GM19467 (cell line): ENCODE results near the gene QKI.
"Not testable (repeated sequence)": the region's sequence is repeated elsewhere in the genome, so short reads cannot be mapped to it uniquely, and the experiment has no call there.

ENCODE experiments used
- ATAC-seq: cut with Tn5 transposase; IDR thresholded peaks from one replicate; pipeline ENCODE4 v1.9.1; 2021; ENCODE audit warnings: mild to moderate bottlenecking, moderate library complexity; ENCODE audit not compliant: unreplicated experiment

QKI gene

GRCh38 chr6:163572612-163573011 is 158.1 kb downstream of the QKI start:
- no peak for ATAC-seq

GRCh38 chr6:163573503-163574179 is 159.1 kb downstream of the QKI start:
- ATAC-seq = no peak

DNA sequence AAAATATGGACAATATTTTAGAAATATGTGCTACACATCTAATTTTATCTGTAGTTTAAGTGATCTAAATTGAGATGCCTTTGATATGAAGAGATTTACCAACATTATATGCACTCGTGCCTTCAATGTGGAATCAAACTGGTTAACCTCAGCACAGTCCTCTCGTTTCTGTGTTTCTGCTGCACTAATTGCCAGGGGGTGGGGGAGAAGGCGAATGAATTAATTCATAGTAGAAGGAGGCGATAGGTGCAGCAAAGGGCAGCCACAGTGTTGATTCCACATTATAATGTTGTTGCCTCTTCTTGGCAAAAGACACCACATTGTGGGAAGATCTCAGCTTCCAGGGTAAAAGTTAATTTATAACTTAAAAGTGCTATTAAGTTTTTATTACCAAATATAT is 161.6 kb downstream of the QKI start:
- ATAC-seq = no peak

GRCh38 chr6:163577404-163577803 is 162.9 kb downstream of the QKI start:
- no peak for ATAC-seq

DNA sequence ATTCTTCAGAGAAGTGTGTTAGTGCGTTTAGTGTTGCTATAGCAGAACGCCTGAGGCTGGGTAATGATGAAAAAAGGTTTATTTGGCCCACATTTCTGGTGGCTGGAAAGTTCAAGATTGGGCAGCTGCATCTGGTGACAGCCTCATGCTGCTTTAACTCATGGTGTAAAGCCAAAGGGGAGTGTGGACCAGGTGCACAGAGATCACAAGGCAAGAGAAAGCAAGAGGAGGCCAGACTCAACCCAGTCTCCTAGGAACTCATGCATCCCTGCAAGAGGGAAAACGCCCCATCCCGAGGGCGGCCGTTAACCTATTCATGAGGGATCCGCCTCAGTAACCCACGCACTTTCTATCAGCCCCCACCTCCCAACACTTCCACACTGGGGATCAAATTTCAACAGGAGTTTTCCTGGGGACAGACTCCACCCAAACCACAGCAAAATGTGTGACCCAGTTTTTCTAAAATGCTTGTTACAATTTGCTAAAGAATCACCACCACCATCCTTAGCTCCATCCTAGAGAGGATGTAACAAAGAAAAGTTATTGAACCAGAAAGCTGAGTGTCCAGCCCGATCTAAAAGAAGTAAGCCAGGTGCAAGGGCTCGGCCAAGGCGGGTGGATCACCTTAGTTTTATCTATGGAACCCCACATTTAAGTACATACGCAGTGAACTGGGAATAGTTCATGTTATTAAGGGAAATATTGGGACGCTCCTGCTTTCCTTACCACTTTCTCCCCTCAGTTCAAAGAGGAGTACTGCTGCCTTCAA is 164.8 kb downstream of the QKI start:
- no peak for ATAC-seq

- no peak for ATAC-seq
Observed at GRCh38 chr6:163579880-163580295, 165.4 kb downstream of the QKI start.

GRCh38 chr6:163580311-163581030 is 166.0 kb downstream of the QKI start:
- no peak for ATAC-seq

DNA sequence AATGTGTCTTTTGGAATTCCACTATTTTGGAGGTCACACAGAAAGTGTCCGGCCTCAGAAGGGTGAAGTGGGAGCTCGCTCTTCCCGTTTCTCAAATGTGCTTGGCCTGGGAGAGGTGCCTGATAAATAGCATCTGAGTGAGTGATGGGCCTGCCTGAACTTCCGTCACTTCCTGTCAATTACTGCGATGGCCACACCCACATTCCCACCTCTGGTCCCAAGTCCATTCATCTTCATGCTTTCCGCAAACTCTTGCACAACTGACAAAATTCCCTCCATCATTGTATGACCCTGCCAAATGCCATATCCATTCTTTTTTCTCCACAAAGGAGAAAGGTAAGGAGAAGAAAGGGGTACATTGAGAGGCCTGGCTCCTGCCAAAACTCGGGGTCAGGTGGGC is 169.0 kb downstream of the QKI start:
- no peak for ATAC-seq

GRCh38 chr6:163585932-163586437 is 171.5 kb downstream of the QKI start:
- no peak for ATAC-seq

GRCh38 chr6:163586888-163587287 is 172.4 kb downstream of the QKI start:
- no peak for ATAC-seq

DNA sequence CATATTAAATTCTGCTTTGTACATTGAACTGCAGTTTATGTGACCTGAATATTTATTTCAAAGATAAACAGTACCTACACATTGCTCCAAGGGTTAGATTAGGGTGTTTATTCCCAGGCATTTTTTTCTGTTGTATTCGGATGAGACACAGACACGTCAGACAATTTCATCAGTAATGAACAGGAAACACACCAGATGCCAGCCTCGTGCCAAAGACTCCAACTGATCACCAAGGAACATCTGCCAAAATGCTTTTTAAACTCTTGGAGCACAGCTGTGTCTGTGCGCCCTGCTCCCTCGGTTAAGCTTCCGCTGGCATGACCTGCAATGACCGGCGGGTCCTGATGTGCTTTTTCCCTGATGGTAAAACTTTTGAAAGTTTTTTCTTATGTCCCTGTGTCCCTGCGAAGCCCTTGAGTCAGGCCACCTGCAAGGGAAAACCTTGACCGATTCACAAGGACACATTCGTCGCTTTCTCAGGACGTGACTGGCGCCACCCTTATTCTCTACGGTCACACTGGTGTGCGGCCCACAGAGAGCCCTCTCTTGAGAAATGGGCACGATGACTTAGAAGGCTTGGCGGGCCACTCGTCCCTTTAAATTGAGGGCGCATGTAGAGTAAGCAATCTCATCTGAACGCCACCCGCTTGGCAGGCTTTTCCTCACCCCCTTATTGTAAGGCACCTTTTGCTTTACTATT is 173.9 kb downstream of the QKI start:
- no peak for ATAC-seq

DNA sequence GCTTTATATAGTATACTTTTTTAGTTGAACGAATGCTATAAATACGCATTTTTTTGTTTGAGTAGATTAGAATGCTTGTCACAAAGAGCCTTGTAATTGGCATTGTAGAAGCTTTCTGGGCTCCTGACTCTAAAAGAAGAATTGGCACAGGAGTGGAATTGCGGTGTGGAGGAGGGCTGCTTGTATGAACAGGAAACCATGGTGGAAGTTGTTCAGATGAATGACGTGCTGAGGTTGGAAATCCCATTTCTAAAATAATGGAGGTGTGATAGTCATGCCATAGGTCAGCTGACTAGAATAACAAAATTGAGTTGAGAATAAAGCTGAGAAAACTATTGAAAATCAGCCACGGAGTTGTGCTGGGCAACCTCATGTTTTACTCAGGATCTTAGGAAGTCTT is 174.9 kb downstream of the QKI start:
- ATAC-seq = no peak

GRCh38 chr6:163590132-163590531 is 175.6 kb downstream of the QKI start:
- not testable (repeated sequence) for ATAC-seq

- ATAC-seq = no peak
Observed at GRCh38 chr6:163592872-163593271, 178.4 kb downstream of the QKI start.

DNA sequence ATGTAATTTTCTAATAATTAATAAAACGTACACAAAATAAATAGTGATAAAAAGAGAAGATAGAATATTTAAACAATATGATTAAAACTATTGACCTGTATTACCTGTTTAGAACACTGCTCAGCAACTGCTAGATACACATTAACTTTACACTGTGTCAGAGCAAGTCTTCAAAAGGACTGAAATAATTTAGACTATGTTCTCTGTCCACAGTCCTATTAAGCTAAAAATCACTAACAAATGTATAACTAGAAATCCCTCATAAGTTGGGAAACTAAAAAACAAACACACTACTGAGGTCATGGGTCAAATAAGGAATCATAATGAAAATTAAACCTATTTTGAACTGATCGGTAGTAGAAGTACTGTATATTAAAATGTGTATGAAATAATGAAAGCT is 181.7 kb downstream of the QKI start:
- no peak for ATAC-seq

- ATAC-seq = no peak
Observed at GRCh38 chr6:163599136-163599535, 184.6 kb downstream of the QKI start.

DNA sequence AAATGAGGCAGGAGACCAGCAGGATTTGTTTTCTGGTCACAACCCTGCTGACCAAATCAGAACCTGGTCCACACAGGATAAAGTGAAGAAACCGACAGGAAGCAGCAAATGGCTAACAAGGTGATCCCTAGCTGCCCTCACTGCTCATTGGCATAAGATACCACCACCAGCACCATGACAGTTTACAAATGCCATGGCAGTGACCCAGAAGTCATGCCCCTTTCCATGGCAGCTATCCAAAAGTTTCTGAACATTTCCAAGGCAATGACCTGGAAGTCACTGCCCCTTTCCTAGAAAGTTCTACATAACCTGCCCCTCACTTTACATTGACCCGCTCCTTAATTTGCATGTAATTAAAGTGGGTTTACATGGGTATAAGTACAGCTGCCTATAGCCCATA is 185.2 kb downstream of the QKI start:
- ATAC-seq = no peak

GRCh38 chr6:163600331-163600730 is 185.8 kb downstream of the QKI start:
- ATAC-seq = no peak

DNA sequence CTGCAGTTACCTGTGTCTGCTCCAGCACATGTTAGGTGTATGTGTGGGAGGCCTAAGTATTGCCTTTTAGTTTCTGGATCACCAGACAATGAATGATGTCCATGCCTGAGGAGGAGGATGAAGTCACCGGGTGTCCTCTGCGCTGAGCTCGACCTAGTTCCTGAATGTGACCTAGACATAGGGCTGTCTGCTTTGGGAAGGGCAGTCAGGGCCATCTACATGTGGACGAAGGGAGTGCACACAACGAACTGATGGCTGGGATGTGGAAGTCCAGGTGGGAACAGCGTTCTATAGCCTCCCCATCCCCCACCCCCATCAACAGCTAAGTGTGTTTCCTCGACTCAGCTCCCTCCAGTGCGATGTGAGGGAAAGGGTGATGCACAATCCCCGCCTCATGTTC is 186.3 kb downstream of the QKI start:
- ATAC-seq = no peak

DNA sequence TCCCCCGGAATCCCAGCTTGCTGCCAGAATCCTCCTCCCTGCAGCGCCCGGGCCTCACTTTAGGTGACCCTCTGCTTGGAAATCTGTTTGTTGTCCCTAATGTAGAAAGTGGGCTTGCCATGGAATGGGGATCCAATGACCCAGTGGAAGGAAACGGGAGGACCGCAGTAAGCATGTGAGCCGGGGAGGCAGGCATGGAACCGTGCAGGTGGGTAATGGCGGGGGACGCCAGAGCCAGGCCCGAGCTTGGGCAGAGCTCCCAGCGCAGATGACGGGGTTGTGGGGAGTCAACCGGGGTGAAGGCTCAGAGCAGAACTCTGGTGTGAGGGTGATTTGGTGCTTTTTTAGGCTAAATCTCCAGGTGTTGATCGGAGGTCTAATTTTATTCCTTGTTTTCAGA is 188.3 kb downstream of the QKI start:
- ATAC-seq = no peak

DNA sequence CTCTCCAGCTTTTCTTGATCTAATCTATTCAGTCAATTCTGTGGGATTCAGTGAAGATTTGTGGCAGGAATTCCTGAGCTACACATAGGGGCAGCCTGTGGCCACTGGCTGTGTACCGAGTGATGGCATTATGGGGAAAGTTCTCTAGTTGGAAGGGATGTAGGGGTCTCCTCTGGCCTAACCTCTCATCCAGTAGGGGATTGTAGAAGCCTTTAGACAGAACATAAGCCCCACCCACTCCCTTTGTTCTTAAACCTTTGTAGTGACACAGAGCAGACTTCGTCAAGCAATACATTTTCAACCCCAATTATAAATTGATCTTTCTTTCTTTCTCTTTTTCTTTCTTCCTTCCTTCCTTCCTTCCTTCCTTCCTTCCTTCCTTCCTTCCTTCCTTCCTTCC is 188.9 kb downstream of the QKI start:
- ATAC-seq = no peak
